SU-DHL-6 (cell line): ENCODE results near the gene STX8.

Experiments
- CTCF ChIP-seq: fragments of 200-600 bp; sonication (generic); IDR thresholded peaks from one replicate; pipeline ENCODE4 v1.5.1; 2017; ENCODE audit warnings: antibody characterized with exemption, mild to moderate bottlenecking, low read length, moderate library complexity; ENCODE audit not compliant: insufficient read depth, poor library complexity, severe bottlenecking
- EZH2phosphoT487 ChIP-seq: fragments of 200-600 bp; sonication (generic), shearing (Covaris generic); conservative IDR thresholded peaks from 2 replicates; pipeline ENCODE4 v1.6.1; 2018; ENCODE audit warnings: mild to moderate bottlenecking, antibody characterized with exemption, low read length, moderate library complexity, mixed read lengths

- TF ChIP-seq CTCF, result no peak
- TF ChIP-seq EZH2phosphoT487, result no peak
Measured at GRCh38 chr17:9432934-9433421, 142.6 kb downstream of the STX8 start.
